AG08396 (cell line): ENCODE data around the gene BEND6.

Experiments used
- DNase-seq: peaks from one replicate; pipeline ENCODE4 v3.0.0; 2012; ENCODE audit warnings: low spot score, mixed read lengths

The BEND6 gene

GRCh38 chr6:56940977-56941376 is 13.9 kb upstream of the BEND6 start:
- DNase-seq: no peak

GRCh38 chr6:56944661-56945060 is 10.2 kb upstream of the BEND6 start:
- DNase-seq: no peak

GRCh38 chr6:56946368-56946767 is 8.5 kb upstream of the BEND6 start:
- DNase-seq: no peak

- no peak for DNase-seq
Observed at GRCh38 chr6:56947924-56948323, 7.0 kb upstream of the BEND6 start.

- no peak for DNase-seq
Observed at GRCh38 chr6:56949265-56949664, 5.6 kb upstream of the BEND6 start.

- no peak for DNase-seq
Observed at GRCh38 chr6:56949925-56950495, 4.9 kb upstream of the BEND6 start.

GRCh38 chr6:56951049-56951831 is 3.7 kb upstream of the BEND6 start:
- no peak for DNase-seq

- no peak for DNase-seq
Observed at GRCh38 chr6:56953597-56954402, 1.1 kb upstream of the BEND6 start.

GRCh38 chr6:56955171-56956155 is 556 bp downstream of the BEND6 start:
- peak; percentile 89 for DNase-seq

GRCh38 chr6:56956491-56956890 is 1.6 kb downstream of the BEND6 start:
- no peak for DNase-seq

GRCh38 chr6:56957856-56958255 is 2.9 kb downstream of the BEND6 start:
- DNase-seq: no peak

GRCh38 chr6:56958481-56958880 is 3.6 kb downstream of the BEND6 start:
- no peak for DNase-seq

GRCh38 chr6:56959094-56959493 is 4.2 kb downstream of the BEND6 start:
- DNase-seq: no peak

GRCh38 chr6:56959938-56960337 is 5.0 kb downstream of the BEND6 start:
- DNase-seq: peak; percentile 24

GRCh38 chr6:56961151-56961550 is 6.2 kb downstream of the BEND6 start:
- DNase-seq: no peak

- no peak for DNase-seq
Observed at GRCh38 chr6:56962441-56962840, 7.5 kb downstream of the BEND6 start.

- DNase-seq: no peak
Observed at GRCh38 chr6:56963043-56963442, 8.1 kb downstream of the BEND6 start.

- DNase-seq: no peak
Observed at GRCh38 chr6:56963793-56964192, 8.9 kb downstream of the BEND6 start.

GRCh38 chr6:56965126-56965525 is 10.2 kb downstream of the BEND6 start:
- no peak for DNase-seq

- no peak for DNase-seq
Observed at GRCh38 chr6:56970849-56971248, 15.9 kb downstream of the BEND6 start.

GRCh38 chr6:56977192-56977591 is 22.3 kb downstream of the BEND6 start:
- no peak for DNase-seq

GRCh38 chr6:56978530-56978929 is 23.6 kb downstream of the BEND6 start:
- DNase-seq: no peak
